Astrocyte of the spinal cord (primary cell): ENCODE data around the gene SOCS6.

Source experiments
- DNase-seq: peaks from one replicate; pipeline ENCODE4 v3.0.0; 2011; ENCODE audit warnings: low read depth, low spot score
- H3K4me3 ChIP-seq: 2 replicates; pipeline ENCODE4 v1.5.1; 2011; ENCODE audit warnings: low read depth, mild to moderate bottlenecking, low read length, moderate library complexity
- CTCF ChIP-seq: IDR thresholded peaks from 2 replicates; pipeline ENCODE4 v1.5.1; 2012; ENCODE audit warnings: low read depth, mild to moderate bottlenecking, low read length, inconsistent platforms
- in situ Hi-C: cut with HindIII; loops from 2 replicates; pipeline ENCODE4 v1.10.0; 2017; ENCODE audit warnings: low sequenced_read_pairs

The SOCS6 gene

GRCh38 chr18:70256184-70256583, 32.7 kb upstream of the SOCS6 start:
- in situ Hi-C loops, result no loop called here
- DNase-seq, result no peak
- no peak overlapping the region for H3K4me3 ChIP-seq
- TF ChIP-seq CTCF, result no peak

- TF ChIP-seq CTCF, result no peak
- in situ Hi-C loops, result no loop called here
- DNase-seq, result no peak
- H3K4me3 ChIP-seq, result no peak overlapping the region
Measured at GRCh38 chr18:70256994-70257393, 31.9 kb upstream of the SOCS6 start.

GRCh38 chr18:70258243-70258642, 30.6 kb upstream of the SOCS6 start:
- no peak overlapping the region for H3K4me3 ChIP-seq
- no peak for TF ChIP-seq CTCF
- DNase-seq, result no peak
- in situ Hi-C loops, result no loop called here

- DNase-seq, result no peak
- H3K4me3 ChIP-seq, result no peak overlapping the region
- no peak for TF ChIP-seq CTCF
- in situ Hi-C loops, result no loop called here
Measured at GRCh38 chr18:70260683-70261082, 28.2 kb upstream of the SOCS6 start.

GRCh38 chr18:70261141-70261788, 27.6 kb upstream of the SOCS6 start:
- no peak for TF ChIP-seq CTCF
- no peak for DNase-seq
- in situ Hi-C loops, result no loop called here
- H3K4me3 ChIP-seq, result no peak overlapping the region

- no peak overlapping the region for H3K4me3 ChIP-seq
- TF ChIP-seq CTCF, result no peak
- in situ Hi-C loops, result no loop called here
- no peak for DNase-seq
Measured at GRCh38 chr18:70263336-70263735, 25.5 kb upstream of the SOCS6 start.
